HG02610 (cell line): ENCODE measurements around the gene SIGLEC15.

Experiments used
- ATAC-seq: cut with Tn5 transposase; IDR thresholded peaks from one replicate; pipeline ENCODE4 v1.9.1; 2021; ENCODE audit warnings: mild to moderate bottlenecking, moderate library complexity; ENCODE audit not compliant: unreplicated experiment

SIGLEC15 gene

GRCh38 chr18:45874491-45875184 lies 49.2 kb downstream of the SIGLEC15 start:
- peak; percentile 94 for ATAC-seq

- no peak for ATAC-seq
These were observed 50.7 kb downstream of the SIGLEC15 start for GRCh38 chr18:45876161-45876560.

GRCh38 chr18:45877403-45877802 lies 51.9 kb downstream of the SIGLEC15 start:
- ATAC-seq: no peak

GRCh38 chr18:45879681-45880655 lies 54.5 kb downstream of the SIGLEC15 start:
- peak; percentile 59 for ATAC-seq

- ATAC-seq: no peak
These were observed 55.5 kb downstream of the SIGLEC15 start for GRCh38 chr18:45880876-45881558.

GRCh38 chr18:45887585-45887984 lies 62.1 kb downstream of the SIGLEC15 start:
- ATAC-seq: no peak

- ATAC-seq: no peak
These were observed 64.1 kb downstream of the SIGLEC15 start for GRCh38 chr18:45889419-45890064.

- ATAC-seq: no peak
These were observed 65.1 kb downstream of the SIGLEC15 start for GRCh38 chr18:45890606-45891005.

GRCh38 chr18:45891806-45892205 lies 66.3 kb downstream of the SIGLEC15 start:
- no peak for ATAC-seq
